ENCODE results near the gene RORB.

Gene RORB

GRCh38 chr9:74672237-74672636, 175.1 kb downstream of the RORB start:
- no peak overlapping the region for H3K27ac ChIP-seq
- no peak for TF ChIP-seq CTCF (conservative IDR thresholded peaks at IDR 0.05)

- H3K27ac ChIP-seq = no peak overlapping the region
- TF ChIP-seq CTCF (conservative IDR thresholded peaks at IDR 0.05) = no peak
Measured at GRCh38 chr9:74674077-74674476, 176.9 kb downstream of the RORB start.

- TF ChIP-seq CTCF (conservative IDR thresholded peaks at IDR 0.05) = no peak
- H3K27ac ChIP-seq = no peak overlapping the region
Measured at GRCh38 chr9:74681906-74682305, 184.8 kb downstream of the RORB start.

- H3K27ac ChIP-seq = no peak overlapping the region
- TF ChIP-seq CTCF (conservative IDR thresholded peaks at IDR 0.05) = no peak
Measured at GRCh38 chr9:74683322-74683721, 186.2 kb downstream of the RORB start.

- TF ChIP-seq CTCF (conservative IDR thresholded peaks at IDR 0.05) = no peak
- no peak overlapping the region for H3K27ac ChIP-seq
Measured at GRCh38 chr9:74691058-74691457, 193.9 kb downstream of the RORB start.

- H3K27ac ChIP-seq = no peak overlapping the region
- no peak for TF ChIP-seq CTCF (conservative IDR thresholded peaks at IDR 0.05)
Measured at GRCh38 chr9:74696520-74696919, 199.4 kb downstream of the RORB start.

GRCh38 chr9:74697535-74697934, 200.4 kb downstream of the RORB start:
- H3K27ac ChIP-seq = no peak overlapping the region
- no peak for TF ChIP-seq CTCF (conservative IDR thresholded peaks at IDR 0.05)

GRCh38 chr9:74711341-74711740, 214.2 kb downstream of the RORB start:
- H3K27ac ChIP-seq = no peak overlapping the region
- no peak for TF ChIP-seq CTCF (conservative IDR thresholded peaks at IDR 0.05)

All from VCaP (cell line).